MM.1S (cell line): ENCODE data around the gene SYT17.

Source experiments
- DNase-seq: peaks from one replicate; pipeline ENCODE4 v3.0.0-alpha.2; 2015
- H2AFZ ChIP-seq: fragments of 300-600 bp; sonication (generic); 2 replicates; pipeline ENCODE4 v1.6.0; 2016; ENCODE audit warnings: antibody characterized with exemption, low read length
- H3F3A ChIP-seq: fragments of 300-600 bp; sonication (generic); 2 replicates; pipeline ENCODE4 v1.6.1; 2016; ENCODE audit warnings: mild to moderate bottlenecking, antibody characterized with exemption, low read length, moderate library complexity, mixed read lengths; ENCODE audit not compliant: insufficient read depth
- H3K27ac ChIP-seq: fragments of 300-600 bp; sonication (generic); 2 replicates; pipeline ENCODE4 v1.5.1; 2016; ENCODE audit warnings: mild to moderate bottlenecking, low read length
- H3K27me3 ChIP-seq: fragments of 300-600 bp; sonication (generic); replicated peaks from 2 replicates; pipeline ENCODE4 v1.6.0; 2016; ENCODE audit warnings: low read length; ENCODE audit not compliant: insufficient read depth
- H3K36me3 ChIP-seq: fragments of 300-600 bp; sonication (generic); replicated peaks from 2 replicates; pipeline ENCODE4 v1.6.1; 2016; ENCODE audit warnings: mild to moderate bottlenecking, low read length, mixed read lengths; ENCODE audit not compliant: insufficient read depth
- H3K4me1 ChIP-seq: fragments of 300-600 bp; sonication (generic); 2 replicates; pipeline ENCODE4 v1.6.1; 2016; ENCODE audit warnings: low read length, mixed read lengths
- H3K4me2 ChIP-seq: fragments of 300-600 bp; sonication (generic); 2 replicates; pipeline ENCODE4 v1.6.0; 2016; ENCODE audit warnings: low read depth, low read length
- H3K4me3 ChIP-seq: fragments of 300-600 bp; sonication (generic); 2 replicates; pipeline ENCODE4 v1.5.1; 2016; ENCODE audit warnings: low read length, mixed read lengths
- H3K79me2 ChIP-seq: fragments of 300-600 bp; sonication (generic); 2 replicates; pipeline ENCODE4 v1.6.1; 2016; ENCODE audit warnings: mixed run types, low read length, mixed read lengths
- H3K9ac ChIP-seq: fragments of 300-600 bp; sonication (generic); 2 replicates; pipeline ENCODE4 v1.6.1; 2016; ENCODE audit warnings: low read length, mixed read lengths
- H3K9me2 ChIP-seq: fragments of 300-600 bp; sonication (generic); replicated peaks from 2 replicates; pipeline ENCODE4 v1.6.1; 2016; ENCODE audit warnings: mild to moderate bottlenecking, low read length, mixed read lengths; ENCODE audit not compliant: insufficient read depth
- H3K9me3 ChIP-seq: fragments of 300-600 bp; sonication (generic); replicated peaks from 2 replicates; pipeline ENCODE4 v1.6.1; 2016; ENCODE audit warnings: mild to moderate bottlenecking, low read length, mixed read lengths; ENCODE audit not compliant: insufficient read depth
- H4K20me1 ChIP-seq: fragments of 300-600 bp; sonication (generic); 2 replicates; pipeline ENCODE4 v1.6.1; 2016; ENCODE audit warnings: mild to moderate bottlenecking, low read length, moderate library complexity, mixed read lengths; ENCODE audit not compliant: insufficient read depth
- CTCF ChIP-seq: fragments of 300-600 bp; sonication (generic); IDR thresholded peaks from 2 replicates; pipeline ENCODE4 v1.5.1; 2016; ENCODE audit warnings: antibody characterized with exemption, low read length, mixed read lengths
- EZH2 ChIP-seq: fragments of 300-600 bp; sonication (generic); optimal IDR thresholded peaks from 2 replicates; pipeline ENCODE3; 2017; ENCODE audit warnings: low read depth, mild to moderate bottlenecking, antibody characterized with exemption, low read length, mixed read lengths
- EZH2phosphoT487 ChIP-seq: fragments of 300-600 bp; sonication (generic); IDR thresholded peaks from 2 replicates; pipeline ENCODE4 v1.6.1; 2018; ENCODE audit warnings: antibody characterized with exemption, low read length

The SYT17 gene

DNA sequence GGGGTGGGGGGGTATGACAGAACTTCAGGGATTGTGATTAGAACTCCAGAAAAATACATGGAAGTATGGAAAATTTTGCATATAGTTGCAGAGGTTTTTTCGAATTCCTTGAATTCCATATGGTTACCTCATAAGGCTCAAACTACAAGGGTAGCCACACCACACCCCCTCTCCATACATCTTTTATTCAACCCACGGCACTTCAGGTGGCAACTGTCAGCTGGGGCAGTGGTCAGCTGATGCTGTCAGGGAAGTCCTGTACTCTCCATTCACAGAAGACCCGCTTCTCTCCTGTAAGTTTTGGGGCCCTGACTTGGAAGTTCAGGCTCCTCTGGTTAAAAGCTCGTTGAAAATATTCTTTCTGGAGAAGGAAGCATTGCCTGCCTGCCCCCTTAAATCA is 60.0 kb downstream of the SYT17 start:
- no peaks in the 10 kb centered on the region for H4K20me1 ChIP-seq
- H3K36me3 ChIP-seq: no peaks in the 10 kb centered on the region
- H3K27me3 ChIP-seq: no peaks in the 10 kb centered on the region
- no peak overlapping the region for H3K27ac ChIP-seq
- H3K4me1 ChIP-seq: no peaks in the 10 kb centered on the region
- H3K9ac ChIP-seq: no peak overlapping the region
- H3K4me2 ChIP-seq: no peak overlapping the region
- no peaks in the 10 kb centered on the region for H3K9me2 ChIP-seq
- H2AFZ ChIP-seq: no peak overlapping the region
- no peak for DNase-seq
- no peaks in the 10 kb centered on the region for H3K79me2 ChIP-seq
- no peak overlapping the region for H3K4me3 ChIP-seq
- no peaks in the 10 kb centered on the region for H3F3A ChIP-seq
- no peak for TF ChIP-seq CTCF
- no peak for TF ChIP-seq EZH2phosphoT487
- TF ChIP-seq EZH2: no peak
- no peaks in the 10 kb centered on the region for H3K9me3 ChIP-seq

DNA sequence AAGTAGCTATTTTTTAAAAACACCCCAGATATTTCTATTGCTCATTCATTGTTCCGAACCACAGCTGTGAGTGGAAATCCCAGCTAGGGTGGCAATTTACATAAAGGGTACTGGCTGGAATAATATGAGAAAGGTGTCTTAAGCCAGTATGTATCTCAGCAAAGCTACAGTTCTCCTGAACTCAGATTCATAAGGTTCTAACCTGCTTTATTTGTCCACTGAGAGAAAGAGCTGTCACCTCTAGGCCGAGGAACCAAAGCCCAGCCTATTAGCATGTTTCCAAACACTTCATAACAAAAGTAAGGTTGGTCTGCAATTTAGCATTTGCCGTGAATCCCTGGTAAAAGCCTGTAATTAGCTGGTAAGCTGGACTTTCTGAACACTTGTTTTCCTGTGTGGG is 60.5 kb downstream of the SYT17 start:
- Histone ChIP-seq H3K36me3 (no peaks in the 10 kb centered on the region), H3K27me3 (no peaks in the 10 kb centered on the region), H3K9ac (no peak overlapping the region), H3K9me2 (no peaks in the 10 kb centered on the region), H3F3A (no peaks in the 10 kb centered on the region), H3K4me3 (no peak overlapping the region), H3K79me2 (no peaks in the 10 kb centered on the region), H4K20me1 (no peaks in the 10 kb centered on the region), H3K4me1 (no peaks in the 10 kb centered on the region), H2AFZ (no peak overlapping the region), H3K4me2 (no peak overlapping the region), H3K9me3 (no peaks in the 10 kb centered on the region), H3K27ac (no peak overlapping the region)
- no peak for TF ChIP-seq EZH2
- no peak for TF ChIP-seq EZH2phosphoT487
- TF ChIP-seq CTCF: no peak
- DNase-seq: no peak

- H3F3A ChIP-seq: no peaks in the 10 kb centered on the region
- H3K4me3 ChIP-seq: no peak overlapping the region
- H3K79me2 ChIP-seq: no peaks in the 10 kb centered on the region
- no peak overlapping the region for H3K4me2 ChIP-seq
- H3K9me3 ChIP-seq: no peaks in the 10 kb centered on the region
- no peak overlapping the region for H2AFZ ChIP-seq
- no peaks in the 10 kb centered on the region for H3K9me2 ChIP-seq
- H3K9ac ChIP-seq: no peak overlapping the region
- H3K27me3 ChIP-seq: no peaks in the 10 kb centered on the region
- no peak for DNase-seq
- H3K27ac ChIP-seq: no peak overlapping the region
- H3K36me3 ChIP-seq: no peaks in the 10 kb centered on the region
- H3K4me1 ChIP-seq: no peaks in the 10 kb centered on the region
- no peaks in the 10 kb centered on the region for H4K20me1 ChIP-seq
- TF ChIP-seq EZH2 (no peak), CTCF (no peak), EZH2phosphoT487 (no peak)
Measured at GRCh38 chr16:19230575-19230974, 62.5 kb downstream of the SYT17 start.

DNA sequence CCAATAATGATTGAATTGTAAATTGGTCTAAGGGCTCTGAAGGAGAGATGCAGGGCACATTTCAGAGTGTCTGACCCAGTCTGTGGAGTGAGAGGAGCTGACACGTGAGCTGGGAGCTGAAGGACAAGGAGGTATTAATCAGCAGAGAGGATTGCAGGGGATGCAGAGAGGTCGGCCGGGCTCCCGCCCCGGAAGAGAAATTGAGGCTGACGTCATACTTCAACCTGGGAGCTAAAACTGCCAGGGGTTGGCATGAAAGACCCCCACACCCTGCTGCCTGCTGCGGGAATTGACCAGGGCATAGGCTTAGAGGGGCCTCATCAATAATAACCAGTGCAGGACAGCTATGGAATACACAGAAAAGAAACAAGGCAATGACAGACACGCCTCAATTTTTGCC is 63.8 kb downstream of the SYT17 start:
- H3F3A ChIP-seq: no peaks in the 10 kb centered on the region
- no peak overlapping the region for H2AFZ ChIP-seq
- no peak for DNase-seq
- no peaks in the 10 kb centered on the region for H3K36me3 ChIP-seq
- H3K9me3 ChIP-seq: no peaks in the 10 kb centered on the region
- no peaks in the 10 kb centered on the region for H4K20me1 ChIP-seq
- no peak overlapping the region for H3K4me2 ChIP-seq
- H3K9me2 ChIP-seq: no peaks in the 10 kb centered on the region
- H3K27me3 ChIP-seq: no peaks in the 10 kb centered on the region
- no peak for TF ChIP-seq EZH2
- TF ChIP-seq CTCF: no peak
- no peak for TF ChIP-seq EZH2phosphoT487
- H3K4me1 ChIP-seq: no peaks in the 10 kb centered on the region
- H3K27ac ChIP-seq: no peak overlapping the region
- H3K4me3 ChIP-seq: no peak overlapping the region
- no peak overlapping the region for H3K9ac ChIP-seq
- no peaks in the 10 kb centered on the region for H3K79me2 ChIP-seq
